PC-9 (cell line): ENCODE measurements around the gene TUBD1.

Experiments
- EZH2 ChIP-seq: fragments of 200-600 bp; sonication (generic); IDR thresholded peaks from 2 replicates; pipeline ENCODE4 v1.8.0; 2017; ENCODE audit warnings: antibody characterized with exemption, low read depth
- TF ChIP-seq, protein P1 (sequence below): fragments of 200-600 bp; sonication (generic); conservative IDR thresholded peaks from 2 replicates; pipeline ENCODE4 v1.6.1; 2017; ENCODE audit warnings: mixed run types, antibody characterized with exemption, mild to moderate bottlenecking, moderate library complexity

DNA sequence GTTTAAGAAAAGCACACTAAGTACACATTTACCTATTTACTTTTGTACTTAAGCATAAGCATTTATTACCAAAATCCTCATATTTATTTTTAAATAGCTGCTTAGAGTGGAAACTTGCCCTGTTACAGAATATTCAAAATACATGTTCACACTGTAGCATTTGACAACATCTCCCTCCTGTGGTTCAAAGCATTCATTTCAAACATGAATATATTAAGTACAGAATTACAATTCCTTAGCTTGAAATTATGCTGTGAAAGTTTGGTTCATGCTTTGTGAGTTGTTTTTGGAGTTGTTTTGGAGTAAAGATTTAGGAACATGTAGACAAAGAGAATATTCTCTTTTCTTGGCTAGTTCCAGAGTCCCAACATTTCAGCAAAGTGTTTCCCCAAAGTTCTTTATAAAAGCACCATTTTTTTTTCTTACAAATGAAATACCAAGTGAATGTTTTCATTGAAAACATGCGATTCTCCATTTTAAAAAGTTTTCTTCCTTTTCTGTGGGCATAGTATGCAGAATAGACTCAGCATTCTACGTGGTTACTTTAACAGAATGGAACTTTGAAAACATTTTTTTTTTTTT is 33.2 kb downstream of the TUBD1 start:
- TF ChIP-seq, protein P1, sequence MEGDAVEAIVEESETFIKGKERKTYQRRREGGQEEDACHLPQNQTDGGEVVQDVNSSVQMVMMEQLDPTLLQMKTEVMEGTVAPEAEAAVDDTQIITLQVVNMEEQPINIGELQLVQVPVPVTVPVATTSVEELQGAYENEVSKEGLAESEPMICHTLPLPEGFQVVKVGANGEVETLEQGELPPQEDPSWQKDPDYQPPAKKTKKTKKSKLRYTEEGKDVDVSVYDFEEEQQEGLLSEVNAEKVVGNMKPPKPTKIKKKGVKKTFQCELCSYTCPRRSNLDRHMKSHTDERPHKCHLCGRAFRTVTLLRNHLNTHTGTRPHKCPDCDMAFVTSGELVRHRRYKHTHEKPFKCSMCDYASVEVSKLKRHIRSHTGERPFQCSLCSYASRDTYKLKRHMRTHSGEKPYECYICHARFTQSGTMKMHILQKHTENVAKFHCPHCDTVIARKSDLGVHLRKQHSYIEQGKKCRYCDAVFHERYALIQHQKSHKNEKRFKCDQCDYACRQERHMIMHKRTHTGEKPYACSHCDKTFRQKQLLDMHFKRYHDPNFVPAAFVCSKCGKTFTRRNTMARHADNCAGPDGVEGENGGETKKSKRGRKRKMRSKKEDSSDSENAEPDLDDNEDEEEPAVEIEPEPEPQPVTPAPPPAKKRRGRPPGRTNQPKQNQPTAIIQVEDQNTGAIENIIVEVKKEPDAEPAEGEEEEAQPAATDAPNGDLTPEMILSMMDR: peak; percentile 90
- TF ChIP-seq EZH2: no peak
